Mesendoderm (in vitro differentiated cells): ENCODE measurements around the gene CIDEA.

ENCODE experiments used
- DNase-seq: peaks from one replicate; pipeline ENCODE4 v3.0.0; 2013
- H2AK5ac ChIP-seq: 2 replicates; pipeline ENCODE4 v1.6.1; 2013; ENCODE audit warnings: low read length, inconsistent platforms
- H2BK120ac ChIP-seq: 2 replicates; pipeline ENCODE4 v1.6.1; 2013; ENCODE audit warnings: low read depth, mild to moderate bottlenecking, low read length, moderate library complexity, mixed read lengths
- H2BK15ac ChIP-seq: replicated peaks from 2 replicates; pipeline ENCODE4 v1.6.1; 2013; ENCODE audit warnings: low read depth, mild to moderate bottlenecking, moderate library complexity
- H2BK5ac ChIP-seq: 2 replicates; pipeline ENCODE4 v1.6.1; 2013; ENCODE audit warnings: low read length, inconsistent platforms
- H3K18ac ChIP-seq: 2 replicates; pipeline ENCODE4 v1.6.1; 2013; ENCODE audit warnings: mild to moderate bottlenecking, low read length, mixed read lengths
- H3K23ac ChIP-seq: one replicate; pipeline ENCODE4 v1.6.1; 2013; ENCODE audit warnings: low read length
- H3K27ac ChIP-seq: 2 replicates; pipeline ENCODE4 v1.5.1; 2013; ENCODE audit warnings: low read depth, mild to moderate bottlenecking, inconsistent platforms, low read length, moderate library complexity
- H3K27me3 ChIP-seq: 2 replicates; pipeline ENCODE4 v1.6.1; 2013; ENCODE audit warnings: low read length, control low read depth, mild to moderate bottlenecking, inconsistent platforms; ENCODE audit not compliant: insufficient read depth, poor library complexity
- H3K36me3 ChIP-seq: 2 replicates; pipeline ENCODE4 v1.6.1; 2013; ENCODE audit warnings: low read length, inconsistent platforms; ENCODE audit not compliant: control insufficient read depth, insufficient read depth
- H3K4ac ChIP-seq: one replicate; pipeline ENCODE4 v1.6.1; 2013; ENCODE audit warnings: low read depth, mild to moderate bottlenecking, low read length, moderate library complexity
- H3K4me1 ChIP-seq: 2 replicates; pipeline ENCODE4 v1.6.1; 2013; ENCODE audit warnings: low read depth, low read length, inconsistent platforms; ENCODE audit not compliant: control insufficient read depth
- H3K4me2 ChIP-seq: 2 replicates; pipeline ENCODE4 v1.6.1; 2013; ENCODE audit warnings: low read length
- H3K4me3 ChIP-seq: 2 replicates; pipeline ENCODE4 v1.5.1; 2013; ENCODE audit warnings: mild to moderate bottlenecking, low read length
- H3K56ac ChIP-seq: one replicate; pipeline ENCODE4 v1.6.1; 2013; ENCODE audit warnings: low read length
- H3K79me1 ChIP-seq: 2 replicates; pipeline ENCODE4 v1.6.1; 2013; ENCODE audit warnings: low read length, inconsistent platforms
- H3K79me2 ChIP-seq: 2 replicates; pipeline ENCODE4 v1.6.1; 2013; ENCODE audit warnings: mild to moderate bottlenecking, low read length; ENCODE audit not compliant: control insufficient read depth, insufficient read depth
- H3K9ac ChIP-seq: 2 replicates; pipeline ENCODE4 v1.6.1; 2013; ENCODE audit warnings: low read length, inconsistent platforms
- H4K5ac ChIP-seq: one replicate; pipeline ENCODE4 v1.6.1; 2013; ENCODE audit warnings: low read length
- H4K8ac ChIP-seq: one replicate; pipeline ENCODE4 v1.6.1; 2013; ENCODE audit warnings: low read depth, mild to moderate bottlenecking, control low read depth, low read length, moderate library complexity
- WGBS: extraction: QIAGEN DNeasy Blood & Tissue Kit; methylation state at CpG from one replicate; pipeline ENCODE4 v1.1.7; 2013; ENCODE audit warnings: low lambda C conversion rate, missing lambda C conversion rate; ENCODE audit not compliant: insufficient coverage; ENCODE audit errors: extremely low coverage; 5-methylcytosine and 5-hydroxymethylcytosine counted together

CIDEA gene

GRCh38 chr18:12271376-12272235 is 17.4 kb downstream of the CIDEA start:
- Histone ChIP-seq H3K79me2 (no peaks in the 10 kb centered on the region), H4K8ac (no peak overlapping the region), H3K27me3 (no peaks in the 10 kb centered on the region), H4K5ac (no peak overlapping the region), H3K27ac (no peak overlapping the region), H3K9ac (peak overlapping the region; percentile 49), H3K4me2 (peak overlapping the region; percentile 61), H3K4ac (no peak overlapping the region), H3K56ac (peak overlapping the region; percentile 73), H2BK15ac (no peak overlapping the region), H3K79me1 (no peaks in the 10 kb centered on the region), H2BK120ac (no peak overlapping the region), H3K4me3 (peak overlapping the region; percentile 46), H2BK5ac (no peak overlapping the region), H3K36me3 (no peaks in the 10 kb centered on the region), H3K23ac (no peak overlapping the region), H2AK5ac (no peak overlapping the region), H3K4me1 (no peaks in the 10 kb centered on the region), H3K18ac (no peak overlapping the region)
- WGBS = no CpG with 5 or more reads among the region's 51 CpGs
- peak; percentile 89 for DNase-seq

- Histone ChIP-seq H3K18ac (no peak overlapping the region), H2AK5ac (no peak overlapping the region), H3K23ac (no peak overlapping the region), H2BK15ac (no peak overlapping the region), H3K36me3 (no peaks in the 10 kb centered on the region), H3K56ac (no peak overlapping the region), H4K5ac (no peak overlapping the region), H3K9ac (no peak overlapping the region), H2BK5ac (no peak overlapping the region), H3K4ac (no peak overlapping the region), H3K4me1 (no peaks in the 10 kb centered on the region), H3K4me2 (no peak overlapping the region), H2BK120ac (no peak overlapping the region), H3K79me1 (no peaks in the 10 kb centered on the region), H4K8ac (no peak overlapping the region), H3K27me3 (no peaks in the 10 kb centered on the region), H3K79me2 (no peaks in the 10 kb centered on the region), H3K4me3 (no peak overlapping the region), H3K27ac (no peak overlapping the region)
- WGBS = no CpG with 5 or more reads among the region's 4 CpGs
- no peak for DNase-seq
Measured at GRCh38 chr18:12274793-12275192, 20.6 kb downstream of the CIDEA start.

- Histone ChIP-seq H2BK5ac (no peak overlapping the region), H2BK15ac (no peak overlapping the region), H3K4me3 (no peak overlapping the region), H4K5ac (no peak overlapping the region), H3K36me3 (no peaks in the 10 kb centered on the region), H3K4ac (no peak overlapping the region), H3K27ac (no peak overlapping the region), H3K79me1 (no peaks in the 10 kb centered on the region), H3K18ac (no peak overlapping the region), H3K79me2 (no peaks in the 10 kb centered on the region), H2AK5ac (no peak overlapping the region), H3K4me2 (no peak overlapping the region), H4K8ac (no peak overlapping the region), H3K4me1 (peaks cover 3% of the 10 kb centered on the region), H3K56ac (no peak overlapping the region), H3K23ac (no peak overlapping the region), H2BK120ac (no peak overlapping the region), H3K9ac (no peak overlapping the region), H3K27me3 (no peaks in the 10 kb centered on the region)
- DNase-seq = no peak
- no CpG with 5 or more reads among the region's 26 CpGs for WGBS
Measured at GRCh38 chr18:12276736-12277554, 22.8 kb downstream of the CIDEA start.

- H3K79me2 ChIP-seq = no peaks in the 10 kb centered on the region
- no peak overlapping the region for H2BK5ac ChIP-seq
- peaks cover 3% of the 10 kb centered on the region for H3K4me1 ChIP-seq
- no peaks in the 10 kb centered on the region for H3K79me1 ChIP-seq
- H3K4me2 ChIP-seq = no peak overlapping the region
- no peak overlapping the region for H3K4me3 ChIP-seq
- H3K23ac ChIP-seq = no peak overlapping the region
- H2BK120ac ChIP-seq = peak overlapping the region; percentile 3
- peak overlapping the region; percentile 89 for H3K18ac ChIP-seq
- no peak overlapping the region for H3K9ac ChIP-seq
- H3K27ac ChIP-seq = peak overlapping the region; percentile 89
- peak overlapping the region; percentile 79 for H3K56ac ChIP-seq
- WGBS = no CpG with 5 or more reads among the region's 7 CpGs
- no peak overlapping the region for H2AK5ac ChIP-seq
- H3K4ac ChIP-seq = peak overlapping the region; percentile 48
- no peak overlapping the region for H2BK15ac ChIP-seq
- H3K27me3 ChIP-seq = no peaks in the 10 kb centered on the region
- H3K36me3 ChIP-seq = no peaks in the 10 kb centered on the region
- H4K8ac ChIP-seq = no peak overlapping the region
- DNase-seq = peak; percentile 70
- H4K5ac ChIP-seq = no peak overlapping the region
Measured at GRCh38 chr18:12278215-12278671, 24.1 kb downstream of the CIDEA start.

GRCh38 chr18:12278741-12279682 is 24.9 kb downstream of the CIDEA start:
- H3K27me3 ChIP-seq = no peaks in the 10 kb centered on the region
- WGBS = no CpG with 5 or more reads among the region's 30 CpGs
- H3K18ac ChIP-seq = peak overlapping the region; percentile 89
- H3K27ac ChIP-seq = peak overlapping the region; percentile 89
- no peaks in the 10 kb centered on the region for H3K36me3 ChIP-seq
- peak overlapping the region; percentile 57 for H3K9ac ChIP-seq
- H3K4me3 ChIP-seq = no peak overlapping the region
- no peak overlapping the region for H3K4me2 ChIP-seq
- no peaks in the 10 kb centered on the region for H3K79me1 ChIP-seq
- H2BK15ac ChIP-seq = peak overlapping the region; percentile 9
- peak overlapping the region; percentile 25 for H2BK5ac ChIP-seq
- no peaks in the 10 kb centered on the region for H3K79me2 ChIP-seq
- H2BK120ac ChIP-seq = peak overlapping the region; percentile 3
- H4K5ac ChIP-seq = no peak overlapping the region
- H3K56ac ChIP-seq = peak overlapping the region; percentile 79
- no peak overlapping the region for H2AK5ac ChIP-seq
- H3K23ac ChIP-seq = no peak overlapping the region
- peak overlapping the region; percentile 60 for H3K4ac ChIP-seq
- H4K8ac ChIP-seq = peak overlapping the region; percentile 41
- peaks cover 3% of the 10 kb centered on the region for H3K4me1 ChIP-seq
- peak; percentile 98 for DNase-seq
